Activated T-helper 1 cell treated with anti-CD3 and anti-CD28 coated beads, Interleukin-2, amount 50 U/mL, for 16 hours (primary cell): ENCODE measurements around the gene EAF2.
A peak's percentile ranks its signal among the peaks of the same experiment; 100 is the strongest.

ENCODE experiments used
- DNase-seq, 2 donors: peaks; one replicate each; pipeline ENCODE4 v3.0.0-alpha.2; 2020; ENCODE audit warnings: low read depth in 1 of 2, low spot score in 1 of 2

EAF2 gene

DNA sequence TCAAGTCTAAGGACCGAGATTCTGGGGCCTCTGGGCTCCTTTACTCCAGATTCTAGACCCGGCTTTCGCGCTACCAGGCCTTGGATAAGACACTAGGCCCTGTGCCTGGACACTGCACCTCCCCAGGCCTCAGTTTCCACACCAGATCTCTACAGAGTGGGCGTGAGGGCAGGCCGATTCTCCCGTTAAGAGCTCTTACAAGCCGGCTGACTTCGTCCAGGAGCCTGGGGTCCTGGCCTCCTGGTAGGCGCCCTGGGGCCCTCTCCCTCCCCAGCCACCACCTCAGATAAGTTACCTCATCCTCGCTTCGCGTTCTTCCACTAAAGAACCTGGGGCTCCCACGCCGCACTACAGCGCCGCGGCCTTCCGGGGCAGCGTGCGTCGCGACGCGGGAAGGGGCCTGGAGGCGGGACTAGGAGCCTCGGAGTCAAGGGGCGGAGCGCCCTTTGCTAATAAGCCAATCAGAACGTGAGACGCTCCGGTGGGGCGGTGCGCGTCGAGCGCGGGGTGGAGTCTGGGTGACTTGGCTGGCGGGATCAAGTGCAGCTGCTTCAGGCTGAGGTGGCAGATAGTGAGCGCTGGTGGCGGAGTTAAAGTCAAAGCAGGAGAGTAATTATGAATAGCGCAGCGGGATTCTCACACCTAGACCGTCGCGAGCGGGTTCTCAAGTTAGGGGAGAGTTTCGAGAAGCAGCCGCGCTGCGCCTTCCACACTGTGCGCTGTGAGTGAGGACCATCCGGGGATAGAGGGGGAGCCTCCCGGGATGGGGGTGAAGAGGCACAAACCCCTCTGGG lies at the start of gene EAF2, which contains the start of gene IQCB1:
TSS of gene EAF2 (plus strand) at position 539 of the 794 bp plus-strand sequence. CDS start at position 616, 77 bp downstream.
TSS of gene IQCB1 (minus strand) at position 390 of the 794 bp plus-strand sequence. CDS start 6,100 bp downstream, outside the sequence.
- DNase-seq: peak; percentile 89 to 92

DNA sequence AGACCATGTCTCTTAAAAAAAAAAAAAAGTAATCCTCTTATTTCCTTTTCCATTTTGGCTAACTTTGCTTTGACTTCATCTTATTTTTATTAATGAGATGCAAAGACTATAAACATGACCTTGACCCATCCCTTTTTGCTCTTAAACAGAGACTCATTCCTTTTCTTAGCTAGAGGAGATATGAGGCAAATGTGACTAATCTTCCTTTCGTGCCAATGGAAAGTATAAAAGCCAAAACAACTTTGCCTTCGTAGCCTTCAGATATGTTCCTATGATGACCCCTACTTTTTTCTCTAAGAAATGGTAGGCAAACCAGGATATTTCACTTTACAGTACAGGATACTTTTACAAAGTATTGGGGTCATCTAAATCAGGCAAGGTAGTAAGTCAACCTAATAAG lies 48.5 kb upstream of the EAF2 start:
- DNase-seq: no peak

GRCh38 chr3:121793078-121793477 lies 41.9 kb upstream of the EAF2 start:
- DNase-seq: no peak

DNA sequence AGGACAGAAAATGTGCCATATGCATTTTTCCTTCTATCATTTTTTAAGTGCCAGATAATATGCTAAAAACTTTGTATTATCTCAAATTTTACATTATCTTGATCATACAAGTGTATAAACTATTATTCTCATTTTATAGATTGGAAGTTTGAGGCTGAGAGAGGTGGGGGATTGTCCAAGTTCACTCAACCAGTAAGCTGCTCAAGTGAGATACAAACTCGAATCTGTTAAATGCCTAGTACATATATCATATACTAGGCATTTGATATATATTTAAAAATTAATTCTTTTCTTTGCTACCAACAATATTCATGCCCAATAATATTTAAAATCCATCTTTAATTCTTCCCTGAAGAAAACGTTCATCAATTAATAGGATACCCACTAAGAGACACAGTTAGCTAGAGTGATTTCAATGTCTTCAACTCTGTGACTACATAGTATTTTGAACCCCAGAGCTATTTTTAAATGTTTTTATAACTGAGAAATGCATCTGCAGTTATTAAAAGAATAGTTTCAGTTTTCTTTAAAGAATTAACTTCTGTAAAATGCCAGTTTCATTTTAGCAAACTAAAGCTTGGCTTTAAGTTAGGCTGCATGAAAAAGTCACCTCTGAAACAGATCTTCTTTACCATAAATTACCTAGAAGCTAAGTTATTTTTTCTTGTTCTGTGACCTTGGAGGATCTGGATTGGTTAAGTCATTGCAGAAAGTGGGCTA lies 40.6 kb upstream of the EAF2 start:
- no peak for DNase-seq

GRCh38 chr3:121796970-121797369 lies 38.0 kb upstream of the EAF2 start:
- DNase-seq: no peak

DNA sequence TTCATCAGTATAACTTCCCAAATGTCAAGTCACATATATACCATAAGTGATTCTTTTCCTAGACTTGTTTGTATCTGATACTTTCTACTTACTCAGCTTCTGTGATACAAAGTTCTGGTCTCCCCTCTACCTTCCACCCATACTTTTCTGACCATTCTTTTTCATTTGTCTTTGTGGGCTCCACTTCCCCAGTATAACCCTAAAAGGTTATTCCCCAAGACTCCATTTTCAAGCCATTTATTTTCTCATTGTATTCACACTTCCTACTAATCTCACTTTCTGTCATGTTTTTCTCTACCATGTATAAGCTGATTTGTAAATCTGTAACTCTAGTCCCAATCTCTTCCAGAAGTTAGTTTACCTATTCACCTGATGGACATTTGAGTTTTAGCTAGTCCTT lies 34.1 kb upstream of the EAF2 start:
- DNase-seq: no peak

GRCh38 chr3:121803771-121804320 lies 31.2 kb upstream of the EAF2 start:
- DNase-seq: no peak

DNA sequence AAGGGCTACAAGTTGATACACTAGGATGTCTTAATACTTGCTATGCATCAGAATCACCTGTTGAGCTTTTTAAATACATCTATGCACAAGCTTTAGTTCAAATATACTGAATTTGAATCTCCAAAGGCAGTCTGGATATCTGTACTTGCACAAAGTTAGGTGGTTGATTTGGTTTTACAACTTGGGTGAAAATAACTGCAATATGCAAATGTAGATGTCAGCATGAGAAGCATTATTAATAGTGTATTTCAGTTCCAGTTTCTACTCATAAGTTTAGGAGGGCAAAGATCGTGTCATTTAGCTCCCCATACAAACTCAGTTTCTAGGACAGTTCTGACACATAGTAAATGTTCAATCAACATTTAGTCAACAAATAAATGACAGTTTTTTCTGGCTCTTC lies 25.8 kb upstream of the EAF2 start:
- no peak for DNase-seq

DNA sequence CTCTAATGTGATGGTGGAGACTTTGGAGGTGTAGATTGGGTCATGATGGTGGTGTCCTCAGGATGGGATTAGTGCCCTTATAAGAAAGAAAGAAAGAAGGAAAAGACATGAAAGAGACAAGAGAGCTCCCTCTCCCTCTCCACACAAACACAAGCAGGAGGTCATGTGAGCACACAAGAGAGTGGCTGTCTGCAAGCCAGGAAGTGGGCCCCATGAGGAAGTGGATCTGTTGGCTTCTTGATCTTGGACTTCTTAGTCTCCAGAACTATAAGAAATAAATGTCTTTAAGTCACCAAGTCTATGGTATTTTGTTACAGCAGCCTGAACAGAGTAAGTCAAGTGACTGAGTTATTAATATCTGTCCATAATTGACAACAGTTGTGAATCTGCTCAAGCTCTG lies 17.3 kb upstream of the EAF2 start:
- DNase-seq: no peak

DNA sequence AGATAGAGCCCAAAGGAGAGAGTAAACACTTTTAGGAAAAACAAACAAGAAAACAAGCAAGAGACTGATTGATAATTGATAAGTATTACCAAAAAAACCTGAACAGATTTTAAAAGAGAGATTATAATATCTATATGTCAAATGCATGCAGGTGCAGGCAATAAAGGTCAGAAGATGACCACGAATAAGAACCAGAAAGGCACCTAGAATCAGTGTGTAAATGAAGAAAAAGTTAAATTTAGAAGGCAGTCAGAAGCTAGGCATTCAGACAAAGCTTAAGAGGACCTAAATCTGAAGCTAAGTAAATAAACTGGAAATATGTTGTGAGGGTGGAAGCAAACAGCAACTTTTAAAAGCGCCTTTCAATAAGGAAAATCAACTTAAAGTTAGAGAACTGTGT lies 16.4 kb upstream of the EAF2 start:
- DNase-seq: no peak

GRCh38 chr3:121819236-121819635 lies 15.8 kb upstream of the EAF2 start:
- DNase-seq: no peak

DNA sequence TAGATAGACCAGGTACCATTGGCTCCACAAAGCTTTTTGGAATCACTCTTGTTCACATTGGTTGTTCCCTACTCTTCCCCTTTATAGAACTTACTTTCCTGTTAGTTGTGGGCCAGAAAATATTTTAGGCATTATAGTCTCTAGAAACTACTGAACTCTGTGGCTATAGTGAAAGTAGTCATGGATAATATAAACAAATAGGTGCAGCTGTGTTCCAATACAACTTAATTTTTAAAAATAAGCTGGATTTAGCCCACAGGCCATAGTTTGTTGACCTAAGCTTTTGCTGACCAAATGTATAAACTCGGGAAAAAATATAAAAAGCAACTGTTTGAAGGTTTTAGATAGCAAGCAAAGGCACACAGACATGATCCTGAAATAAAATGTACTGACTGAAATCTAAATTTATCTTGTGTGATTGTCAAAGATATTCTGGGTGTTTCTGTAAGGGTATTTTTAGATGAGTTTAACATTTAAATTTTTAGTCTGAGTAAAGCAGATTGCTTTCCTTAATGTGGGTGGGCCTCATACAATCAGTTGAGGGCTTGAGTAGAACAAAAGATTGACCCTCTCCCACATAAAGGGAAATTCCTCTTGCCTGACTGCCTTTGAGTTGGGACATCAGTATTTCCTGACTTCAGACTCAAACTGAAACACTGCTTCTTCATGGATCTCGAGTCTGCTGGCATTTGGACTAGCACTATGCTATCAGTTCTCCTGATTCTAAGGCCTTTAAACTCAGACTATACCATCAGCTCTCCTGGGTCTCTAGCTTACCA lies 13.4 kb upstream of the EAF2 start:
- no peak for DNase-seq

GRCh38 chr3:121822973-121823372 lies 12.0 kb upstream of the EAF2 start:
- DNase-seq: no peak

DNA sequence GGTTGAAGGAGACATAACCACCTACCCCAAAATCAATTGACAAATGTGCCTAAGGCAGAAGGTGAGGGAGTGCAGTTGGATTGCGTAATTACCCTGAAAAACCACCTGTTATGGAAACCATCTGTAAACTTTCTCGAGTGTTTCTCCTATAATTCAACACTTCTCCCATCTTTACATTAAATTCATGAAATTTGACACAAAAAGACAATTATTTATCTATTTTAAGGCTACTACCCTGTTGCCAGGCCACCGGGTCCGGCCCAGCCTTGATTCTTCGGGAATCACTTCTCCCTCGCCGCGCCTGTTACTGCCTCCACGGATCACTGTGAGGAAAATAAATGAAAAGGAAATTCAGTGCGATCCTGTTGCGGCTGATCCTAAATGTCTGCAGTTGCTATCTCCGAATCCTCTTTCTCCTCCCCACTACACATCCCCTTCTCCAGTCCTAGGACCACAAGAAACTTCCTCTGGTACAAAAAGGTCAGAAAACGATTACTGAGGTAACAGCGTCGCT lies 795 bp upstream of the EAF2 start:
- no peak for DNase-seq

DNA sequence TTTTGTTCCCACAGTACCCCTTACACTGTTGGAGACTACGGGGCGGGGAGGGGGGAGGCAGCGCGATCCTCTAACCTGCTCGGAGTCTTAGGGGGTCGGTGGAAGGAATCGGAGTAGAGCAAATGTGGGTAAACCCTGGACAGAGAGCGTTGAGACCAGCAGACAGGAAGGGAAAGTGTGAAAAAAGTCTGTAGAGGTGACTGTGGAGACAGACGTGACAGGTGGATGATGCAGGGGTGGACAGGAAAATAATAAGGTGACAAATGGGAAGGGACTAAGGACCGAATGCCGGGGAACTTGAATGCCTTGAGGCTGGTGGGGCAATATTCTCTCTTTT lies 424 bp downstream of the EAF2 start:
- DNase-seq: no peak

DNA sequence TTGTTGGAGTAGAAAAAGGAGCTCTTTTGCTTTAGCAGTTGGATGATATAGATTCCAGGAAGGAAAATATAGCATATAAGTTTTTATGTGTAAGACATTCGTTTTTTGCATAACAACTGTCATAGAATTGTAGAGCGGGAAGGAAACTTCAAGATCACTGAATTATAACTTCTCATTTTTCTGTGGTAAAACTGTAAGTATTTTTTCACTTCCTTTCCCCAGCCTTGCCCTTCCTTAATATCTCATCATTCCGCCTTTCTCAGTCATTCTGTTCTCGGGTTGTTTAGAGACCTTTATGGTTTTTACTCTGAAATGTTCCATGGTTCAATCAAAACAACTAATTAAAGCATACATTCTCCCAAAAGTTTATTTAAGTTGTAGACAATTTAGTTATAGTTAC lies 1.1 kb downstream of the EAF2 start:
- no peak for DNase-seq

- no peak for DNase-seq
Measured at GRCh38 chr3:121836481-121836880, 1.5 kb downstream of the EAF2 start.

- no peak for DNase-seq
Measured at GRCh38 chr3:121839962-121840361, 5.0 kb downstream of the EAF2 start.

DNA sequence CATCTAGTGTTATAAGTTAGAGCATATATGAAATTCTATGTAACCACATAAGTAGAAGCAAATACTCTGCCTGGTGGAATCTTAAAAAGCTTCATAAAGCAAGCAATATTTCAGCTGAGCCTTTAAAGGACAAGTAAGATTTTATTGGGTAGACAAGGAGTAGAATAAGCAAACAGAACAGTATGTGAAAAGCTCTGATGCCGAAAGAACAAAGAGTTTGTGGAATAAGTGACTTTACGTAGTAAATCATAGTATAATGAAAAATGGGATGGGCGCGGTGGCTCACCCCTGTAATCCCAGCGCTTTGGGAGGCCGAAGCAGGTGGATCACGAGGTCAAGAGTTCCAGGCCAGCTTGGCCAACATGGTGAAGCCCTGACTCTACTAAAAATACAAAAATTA lies 9.9 kb downstream of the EAF2 start:
- no peak for DNase-seq

- no peak for DNase-seq
Measured at GRCh38 chr3:121852256-121852655, 17.2 kb downstream of the EAF2 start.

DNA sequence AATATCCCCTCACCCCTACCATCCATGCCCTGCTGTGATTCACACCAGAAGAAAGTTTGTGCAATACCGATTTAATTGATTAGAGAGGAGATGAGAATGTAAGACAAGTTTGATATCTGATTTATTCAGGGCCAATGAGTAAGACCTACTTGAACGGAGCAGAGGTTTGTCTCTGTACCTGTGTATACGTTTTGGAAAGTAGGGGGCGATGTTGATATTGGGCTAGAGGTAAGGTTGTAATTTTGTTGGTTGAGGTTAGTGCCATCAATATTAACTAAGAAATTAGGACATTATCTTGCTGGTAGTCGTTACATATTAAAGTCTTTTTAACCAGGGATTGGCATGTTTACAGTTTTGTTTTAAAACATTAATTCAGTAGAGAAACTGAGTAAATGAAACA lies 20.5 kb downstream of the EAF2 start:
- no peak for DNase-seq
